A204.1 (cell line): Measurements from ENCODE around the gene ATP6V1B1.

Source experiments
- FAIRE-seq: peaks from 2 replicates; lab custom pipeline; 2012; peaks lifted over from hg19 to GRCh38; lab: Jason Lieb, UNC

Gene ATP6V1B1

GRCh38 chr2:70967189-70967588 lies 31.5 kb downstream of the ATP6V1B1 start:
- FAIRE-seq, result no peak

- no peak for FAIRE-seq
Observed at GRCh38 chr2:70974592-70974991, 38.9 kb downstream of the ATP6V1B1 start.

DNA sequence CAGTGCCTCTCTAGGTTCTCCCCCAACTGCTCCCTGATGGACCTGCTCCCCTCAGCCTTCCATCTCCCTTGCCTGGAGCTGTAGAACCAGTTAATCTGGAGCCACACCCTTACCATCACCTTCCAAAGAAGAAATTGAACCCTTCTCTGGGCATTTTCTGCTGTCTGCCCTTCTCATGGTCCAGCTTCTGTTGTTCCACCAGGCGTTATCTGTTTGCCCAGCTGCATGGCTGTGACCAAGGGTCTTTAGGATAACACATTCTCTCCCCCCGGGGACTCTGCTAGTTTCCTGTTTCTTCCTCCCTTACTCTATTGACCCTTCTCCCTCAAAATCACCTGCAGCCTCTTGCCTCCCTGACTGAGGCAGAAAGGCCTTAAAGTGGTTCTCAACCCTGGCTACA lies 39.5 kb downstream of the ATP6V1B1 start:
- no peak for FAIRE-seq

DNA sequence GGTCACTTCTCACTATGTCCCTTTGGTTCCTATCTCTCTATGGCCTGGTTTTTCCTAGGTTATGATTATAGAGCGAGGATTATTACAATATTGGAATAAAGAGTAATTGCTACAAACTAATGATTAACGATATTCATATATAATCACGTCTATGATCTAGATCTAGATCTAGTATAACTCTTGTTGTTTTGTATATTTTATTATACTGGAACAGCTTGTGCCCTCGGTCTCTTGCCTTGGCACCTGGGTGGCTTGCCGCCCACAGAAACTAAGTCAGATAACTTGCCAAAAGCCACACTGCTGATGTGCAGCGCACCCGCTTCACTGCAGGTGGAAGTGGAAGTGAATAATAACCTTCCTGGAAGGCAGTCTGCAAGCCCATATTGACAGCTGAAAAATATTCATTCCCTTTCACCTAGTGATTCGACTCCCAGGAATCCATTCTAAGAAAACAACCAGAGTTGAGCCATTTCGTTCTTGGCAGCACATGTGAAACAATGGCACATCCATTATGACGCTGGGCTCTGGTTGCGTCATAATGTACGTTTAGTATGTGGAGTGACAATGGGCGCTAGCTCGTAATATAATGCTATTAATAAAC lies 42.0 kb downstream of the ATP6V1B1 start:
- no peak for FAIRE-seq

DNA sequence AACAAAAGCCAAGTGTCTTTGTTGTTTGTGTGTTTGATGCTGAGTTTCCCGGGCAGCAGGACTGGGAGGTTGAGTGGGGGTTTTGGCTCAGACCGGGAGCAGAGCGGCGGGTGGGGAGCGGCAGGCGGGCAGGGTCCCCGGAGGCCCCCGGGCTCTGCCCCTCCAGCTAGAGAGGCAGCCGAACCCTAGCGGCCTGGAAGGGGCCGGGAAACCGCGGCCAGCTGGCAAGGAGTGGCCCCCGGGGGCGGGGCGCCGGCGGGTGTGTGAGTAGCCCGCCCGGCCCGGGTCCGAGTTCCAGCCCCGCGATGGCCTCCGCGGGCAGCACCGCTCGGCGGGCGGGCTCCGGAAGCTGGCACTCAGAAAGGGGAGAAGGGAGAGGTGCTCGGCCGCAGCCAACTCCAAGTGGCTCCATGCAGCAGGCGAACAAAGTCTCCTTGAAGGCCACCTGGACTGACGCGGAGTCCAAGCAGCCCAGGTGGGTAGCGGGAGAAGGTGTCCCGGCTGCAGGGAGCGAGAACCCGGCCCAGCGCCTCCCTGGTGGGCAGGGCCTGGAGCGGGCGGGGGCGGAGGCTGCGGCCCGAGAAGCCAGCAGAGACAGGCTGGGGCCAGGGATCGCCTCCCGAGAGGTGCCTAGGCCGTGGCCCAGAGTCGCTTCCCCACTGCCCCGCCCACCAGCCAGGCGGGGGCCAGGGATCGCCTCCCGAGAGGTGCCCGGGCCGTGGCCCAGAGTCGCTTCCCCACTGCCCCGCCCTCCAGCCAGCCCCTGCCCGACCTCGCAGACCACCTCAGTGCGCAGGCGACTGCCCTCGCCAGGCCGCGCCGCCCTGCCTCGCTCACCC lies 42.9 kb downstream of the ATP6V1B1 start, which contains the start of gene ANKRD53:
TSS of gene ANKRD53 (plus strand) at position 290 of the 839 bp plus-strand sequence. CDS start at position 306, 16 bp downstream.
- no peak for FAIRE-seq

DNA sequence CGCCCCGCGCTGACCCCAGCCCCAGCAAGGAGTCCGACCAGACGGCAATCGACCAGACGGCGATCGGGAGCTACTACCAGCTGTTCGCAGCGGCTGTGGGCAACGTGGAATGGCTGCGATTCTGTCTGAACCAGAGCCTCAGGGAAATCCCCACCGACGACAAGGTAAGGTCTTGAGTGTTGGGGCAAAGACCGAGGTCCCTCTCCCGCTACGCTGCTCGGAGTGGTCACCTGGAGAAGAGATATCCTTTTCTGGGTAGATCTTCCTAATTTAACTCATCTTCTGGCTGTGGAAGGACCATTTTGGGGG lies 43.4 kb downstream of the ATP6V1B1 start:
- FAIRE-seq, result no peak

GRCh38 chr2:70979626-70980025 lies 43.9 kb downstream of the ATP6V1B1 start:
- no peak for FAIRE-seq

DNA sequence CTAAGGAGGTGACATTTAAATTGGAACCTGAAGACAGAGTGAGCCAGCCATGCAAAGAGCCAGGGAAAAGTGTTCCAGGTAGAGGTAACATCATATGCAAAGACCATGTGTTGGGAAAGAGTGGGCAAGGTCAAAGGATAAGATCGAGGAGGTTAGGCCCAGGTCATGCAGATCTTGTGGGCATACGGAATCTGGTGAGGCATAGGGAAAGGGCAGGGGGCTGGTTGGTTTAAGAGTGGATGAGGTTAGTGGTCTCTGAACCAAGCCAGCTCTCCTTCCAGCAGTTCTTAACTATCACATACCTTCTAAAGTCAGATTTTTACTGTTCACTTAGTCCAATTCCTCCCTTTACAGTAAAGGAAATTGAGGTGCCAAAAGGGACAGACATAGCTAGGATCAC lies 45.7 kb downstream of the ATP6V1B1 start:
- no peak for FAIRE-seq

GRCh38 chr2:70981866-70982810 lies 46.4 kb downstream of the ATP6V1B1 start:
- FAIRE-seq, result no peak

- FAIRE-seq, result no peak
Observed at GRCh38 chr2:70982971-70983370, 47.3 kb downstream of the ATP6V1B1 start.

- no peak for FAIRE-seq
Observed at GRCh38 chr2:70983506-70984227, 48.0 kb downstream of the ATP6V1B1 start.

GRCh38 chr2:70984228-70984575 lies 48.5 kb downstream of the ATP6V1B1 start:
- no peak for FAIRE-seq

DNA sequence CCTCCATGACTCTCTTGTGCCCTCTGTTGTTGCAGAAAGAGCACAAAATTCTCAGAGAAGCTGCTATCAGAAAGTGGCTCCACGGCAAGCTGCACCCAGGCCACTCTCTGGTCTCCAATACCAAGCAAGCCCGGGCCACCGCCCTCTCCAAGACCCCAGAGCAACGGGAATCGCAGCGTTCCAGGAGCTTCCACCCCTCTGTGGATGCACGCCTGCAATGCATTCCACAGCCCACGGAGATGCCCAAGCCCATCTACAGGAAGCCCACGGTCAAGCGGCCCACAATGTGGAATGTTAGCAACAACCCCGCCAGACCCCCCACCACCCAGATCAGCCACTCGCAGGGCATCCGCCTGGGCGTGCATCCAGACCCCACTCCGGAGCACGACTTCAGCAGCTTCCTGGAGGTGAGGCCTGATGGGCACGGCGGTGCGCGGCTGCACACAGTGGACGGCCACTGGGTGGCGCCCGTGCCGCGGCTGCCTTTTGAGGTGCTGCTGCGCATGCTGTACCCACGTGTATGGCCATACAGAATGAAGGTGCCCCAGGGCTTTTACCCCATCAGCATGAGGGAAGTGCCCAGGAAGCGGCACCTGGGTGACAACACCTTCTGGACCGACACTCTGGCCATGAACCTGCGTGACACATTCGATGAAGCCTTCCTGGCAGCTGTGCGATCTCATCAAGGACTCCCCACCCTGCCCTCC lies 49.0 kb downstream of the ATP6V1B1 start:
- FAIRE-seq, result no peak

DNA sequence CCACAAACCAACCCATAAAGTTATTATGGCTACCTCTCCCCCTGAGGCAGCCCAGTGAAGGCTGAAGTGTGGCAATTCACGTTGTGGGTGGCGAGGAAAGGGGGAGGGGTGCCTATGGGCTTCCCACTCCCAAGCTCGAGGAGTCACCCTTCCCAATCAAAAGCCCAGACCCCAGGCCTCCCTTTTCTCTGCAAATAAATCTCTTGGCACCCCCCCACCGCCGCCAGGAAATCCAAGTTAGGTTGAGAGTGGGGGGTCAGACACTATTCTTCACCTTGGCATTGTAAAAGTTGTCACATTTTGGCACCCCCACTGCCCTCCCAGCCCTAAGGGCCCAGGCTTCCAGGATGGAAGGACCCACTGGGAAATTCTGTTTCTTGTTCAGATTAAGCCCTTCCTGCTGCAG lies 49.6 kb downstream of the ATP6V1B1 start:
- no peak for FAIRE-seq

- no peak for FAIRE-seq
Observed at GRCh38 chr2:70985956-70986355, 50.3 kb downstream of the ATP6V1B1 start.

- FAIRE-seq, result no peak
Observed at GRCh38 chr2:70986499-70987189, 50.9 kb downstream of the ATP6V1B1 start.

DNA sequence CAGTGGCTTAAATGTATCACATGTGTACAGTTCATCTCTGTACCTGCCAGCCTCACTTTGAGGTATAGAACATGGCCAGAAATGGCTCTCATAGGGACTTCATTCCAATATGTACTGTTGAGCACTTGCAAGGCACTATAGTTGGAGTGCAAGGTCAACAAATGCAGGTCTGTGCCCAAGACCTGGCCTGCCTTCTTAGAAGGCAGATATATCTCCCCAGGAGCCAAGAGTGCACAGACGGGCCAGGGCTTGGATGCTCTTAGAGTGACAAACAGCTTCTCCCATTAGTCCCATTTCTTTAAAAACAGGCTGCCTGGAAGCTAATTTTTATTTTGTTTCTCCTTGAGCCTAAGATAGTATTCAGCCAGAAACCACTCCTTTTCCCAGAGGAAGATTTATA lies 51.7 kb downstream of the ATP6V1B1 start:
- no peak for FAIRE-seq

- no peak for FAIRE-seq
Observed at GRCh38 chr2:70988151-70988550, 52.5 kb downstream of the ATP6V1B1 start.

DNA sequence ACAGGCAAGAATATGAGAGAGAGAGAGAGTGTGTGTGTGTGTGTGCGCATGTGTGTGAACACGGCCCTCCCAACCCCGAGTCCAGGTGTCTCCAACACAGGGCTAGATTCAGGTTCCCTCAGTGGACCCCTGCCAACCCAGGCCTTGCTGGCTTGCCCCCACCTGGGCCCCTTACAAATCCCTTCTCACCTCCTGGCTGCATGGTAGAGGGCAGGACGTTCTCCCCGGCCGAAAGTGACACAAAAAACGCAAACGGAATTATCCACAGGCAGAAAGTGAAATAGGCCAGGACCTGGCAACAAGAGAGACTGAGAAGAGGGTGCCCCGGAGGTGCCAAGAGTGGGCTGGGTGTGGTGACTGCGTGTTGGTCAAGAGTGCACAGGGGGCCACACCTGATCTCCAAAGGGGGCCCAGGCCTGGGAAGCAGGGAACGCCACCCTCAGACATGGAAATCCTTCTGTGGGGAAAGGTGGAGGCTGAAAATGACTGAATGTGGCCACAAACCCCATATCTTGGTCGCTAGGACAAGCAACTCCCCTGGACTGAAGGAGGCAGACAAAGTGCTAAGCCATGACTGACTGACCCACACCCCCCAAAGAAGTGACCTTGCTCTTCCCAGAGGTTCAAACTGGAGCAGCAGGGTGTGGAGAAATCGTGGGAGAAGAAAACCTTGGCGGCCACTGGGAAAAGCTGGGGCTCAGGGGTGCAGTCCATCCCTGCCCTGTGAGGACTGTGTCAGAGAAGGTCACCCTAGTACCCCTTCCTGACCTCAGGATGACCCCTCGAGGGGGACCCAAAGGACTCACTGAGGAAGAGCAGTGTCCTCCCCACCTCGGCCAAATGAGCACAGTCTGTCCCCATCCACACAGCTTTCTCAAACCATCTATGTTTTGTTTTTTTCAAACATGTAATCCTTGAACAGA lies 53.3 kb downstream of the ATP6V1B1 start:
- no peak for FAIRE-seq

DNA sequence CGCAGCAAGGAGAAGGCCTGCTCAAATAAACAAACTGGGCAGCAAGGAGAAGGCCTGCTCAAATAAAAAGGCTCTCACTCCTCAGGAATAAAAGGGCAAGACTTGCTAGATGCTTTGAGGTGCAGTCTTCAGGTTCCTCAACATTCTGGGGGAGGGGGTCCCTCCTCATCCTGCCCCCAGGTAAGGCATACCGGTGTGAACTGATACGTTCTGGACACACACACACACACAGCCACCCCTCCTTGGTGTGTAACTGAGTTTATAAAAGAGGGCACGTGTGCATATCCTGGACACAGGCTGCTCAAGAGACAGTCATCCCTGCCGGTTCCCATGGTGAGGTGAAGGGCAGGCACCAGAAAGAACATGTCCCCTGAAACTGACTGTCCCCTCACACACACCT lies 54.5 kb downstream of the ATP6V1B1 start:
- FAIRE-seq, result no peak
